ENCODE results near the gene FTO.

- no peak for TF ChIP-seq KAT7 (CRISPR knock-in tag; IDR thresholded peaks at IDR 0.05; ENCODE audit: borderline replicate concordance)
- TF ChIP-seq TBP (CRISPR knock-in tag; IDR thresholded peaks at IDR 0.05) = no peak
- TF ChIP-seq CTCF (CRISPR knock-in tag; IDR thresholded peaks at IDR 0.05) = no peak
These were observed 192.8 kb downstream of the FTO start for GRCh38 chr16:53896722-53897121.
